Memory B cell (primary cell): ENCODE measurements around the gene STK40.
A peak's percentile ranks its signal among the peaks of the same experiment; 100 is the strongest.

Experiments used
- ATAC-seq: fragments of 150-1000 bp; cut with Tn5 transposase; 2 replicates; pipeline ENCODE4 v1.10.0; 2021; ENCODE audit warnings: low read depth, mild to moderate bottlenecking, moderate library complexity
- DNase-seq, 2 donors: peaks; one replicate each; pipeline ENCODE4 v3.0.0; 2022; ENCODE audit warnings: low spot score in 2 of 2
- H3K27ac Mint-ChIP-seq: one replicate; pipeline ENCODE4 v1.8.0; 2022; ENCODE audit warnings: mild to moderate bottlenecking, moderate library complexity, mixed read lengths
- H3K27me3 Mint-ChIP-seq: one replicate; pipeline ENCODE4 v1.8.0; 2022; ENCODE audit warnings: mixed read lengths
- H3K36me3 Mint-ChIP-seq: one replicate; pipeline ENCODE4 v1.8.0; 2022; ENCODE audit warnings: mild to moderate bottlenecking, mixed read lengths
- H3K4me1 Mint-ChIP-seq: one replicate; pipeline ENCODE4 v1.8.0; 2022; ENCODE audit warnings: mixed read lengths
- H3K4me3 Mint-ChIP-seq: one replicate; pipeline ENCODE4 v1.8.0; 2022; ENCODE audit warnings: mild to moderate bottlenecking, moderate library complexity, mixed read lengths
- H3K9me3 Mint-ChIP-seq: one replicate; pipeline ENCODE4 v1.8.0; 2022; ENCODE audit warnings: mixed read lengths

The STK40 gene

DNA sequence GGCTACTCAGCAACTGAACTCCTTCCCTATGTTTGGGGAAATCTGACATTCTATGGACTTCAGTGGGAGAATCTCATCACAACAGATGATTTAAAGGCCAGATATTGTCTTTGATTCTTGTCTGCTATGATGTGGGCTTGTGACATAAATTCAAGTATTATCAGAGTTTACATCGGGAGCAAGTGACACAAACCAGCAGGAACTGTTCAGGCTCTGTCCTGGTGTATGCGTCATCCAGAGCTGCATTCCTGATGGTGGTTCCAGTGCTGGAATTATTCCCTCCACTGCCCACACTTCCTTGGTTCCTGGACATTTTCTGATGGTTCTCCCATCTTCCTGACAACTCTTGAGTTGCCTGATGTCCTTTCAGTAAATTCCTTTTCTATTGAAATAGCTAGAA, 22.8 kb upstream of the STK40 start:
- H3K27me3 Mint-ChIP-seq, result no peaks in the 10 kb centered on the region
- H3K4me1 Mint-ChIP-seq, result peaks cover 23% of the 10 kb centered on the region
- H3K4me3 Mint-ChIP-seq, result no peak overlapping the region
- H3K36me3 Mint-ChIP-seq, result peaks cover 18% of the 10 kb centered on the region
- peaks cover 8% of the 10 kb centered on the region for H3K9me3 Mint-ChIP-seq
- no peak overlapping the region for H3K27ac Mint-ChIP-seq
- ATAC-seq, result no peak
- DNase-seq, result no peak

- no peak for ATAC-seq
- Mint-ChIP-seq H3K4me3 (no peak overlapping the region), H3K27me3 (no peaks in the 10 kb centered on the region), H3K36me3 (peaks cover 16% of the 10 kb centered on the region), H3K9me3 (peaks cover 6% of the 10 kb centered on the region), H3K27ac (peak overlapping the region; percentile 88), H3K4me1 (peaks cover 18% of the 10 kb centered on the region)
- DNase-seq, result no peak
Observed at GRCh38 chr1:36406440-36406839, 20.7 kb upstream of the STK40 start.

DNA sequence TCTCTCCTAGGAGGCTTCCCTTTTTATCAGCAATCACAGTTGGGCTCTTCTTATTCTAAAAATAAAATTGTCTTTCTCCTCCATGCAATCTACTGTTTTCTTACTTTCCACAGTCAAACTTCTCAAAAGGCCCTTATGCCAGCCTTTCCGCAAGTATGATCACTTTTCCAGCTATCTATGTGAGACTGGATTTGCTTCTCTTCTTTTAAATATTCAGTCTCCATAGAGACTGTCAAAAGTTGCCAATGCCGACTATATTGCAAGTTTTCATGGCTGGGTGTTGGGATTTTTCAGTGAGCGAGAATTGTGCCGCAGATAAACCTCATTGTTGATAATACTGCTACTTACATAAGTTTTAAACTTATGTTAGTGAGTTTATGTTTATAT, 16.8 kb upstream of the STK40 start:
- Mint-ChIP-seq H3K27ac (no peak overlapping the region), H3K4me3 (peak overlapping the region; percentile 19), H3K9me3 (peaks cover 5% of the 10 kb centered on the region), H3K36me3 (peaks cover 8% of the 10 kb centered on the region), H3K4me1 (peaks cover 24% of the 10 kb centered on the region), H3K27me3 (no peaks in the 10 kb centered on the region)
- no peak for ATAC-seq
- DNase-seq, result no peak

GRCh38 chr1:36401602-36402503, 16.1 kb upstream of the STK40 start:
- DNase-seq (no peak), ATAC-seq (no peak)
- peaks cover 6% of the 10 kb centered on the region for H3K36me3 Mint-ChIP-seq
- peaks cover 28% of the 10 kb centered on the region for H3K4me1 Mint-ChIP-seq
- H3K9me3 Mint-ChIP-seq, result peaks cover 5% of the 10 kb centered on the region
- H3K27ac Mint-ChIP-seq, result peak overlapping the region; percentile 96
- no peaks in the 10 kb centered on the region for H3K27me3 Mint-ChIP-seq
- H3K4me3 Mint-ChIP-seq, result peak overlapping the region; percentile 85

DNA sequence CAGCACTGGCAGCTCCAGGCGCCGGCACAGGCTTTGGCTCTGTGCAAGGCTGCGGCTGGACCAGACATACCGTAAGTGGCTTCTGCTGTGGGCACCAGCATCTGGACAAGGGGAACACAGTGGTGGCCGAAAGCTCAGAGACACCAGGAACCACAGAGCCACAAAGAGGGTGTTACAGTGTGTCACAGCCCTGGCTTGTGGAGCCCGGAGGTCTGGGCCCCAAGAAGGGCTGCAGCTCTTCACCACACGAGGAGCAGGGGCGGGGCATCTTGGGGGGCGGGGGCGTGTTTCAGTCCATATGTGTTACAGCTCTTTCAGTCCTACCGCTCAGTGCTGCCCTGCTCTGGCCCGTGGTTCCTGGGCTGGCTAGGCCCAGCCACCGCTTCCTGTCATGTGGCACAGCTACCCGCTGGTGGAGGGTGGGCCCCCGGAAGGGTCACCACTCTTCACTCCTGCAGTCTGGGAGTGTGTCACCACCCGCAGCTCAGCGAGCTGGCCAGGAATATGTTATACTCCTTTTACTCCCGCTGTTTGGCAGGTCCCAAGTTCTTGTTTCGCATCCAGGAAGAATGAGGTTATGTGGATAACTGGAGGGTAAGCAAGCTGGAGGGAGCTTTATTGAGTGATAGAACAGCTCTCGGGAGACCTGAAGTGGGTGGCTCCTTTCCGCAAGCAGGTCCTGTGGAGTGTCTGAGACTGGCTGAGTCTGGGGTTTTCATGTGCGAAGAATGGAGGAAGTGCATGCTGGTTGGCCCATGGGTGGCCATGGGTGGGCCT, 15.3 kb upstream of the STK40 start:
- H3K4me1 Mint-ChIP-seq, result peaks cover 29% of the 10 kb centered on the region
- DNase-seq (peak in 1 of 2 donors; percentile 38), ATAC-seq (peak; percentile 65)
- H3K27ac Mint-ChIP-seq, result peak overlapping the region; percentile 96
- H3K27me3 Mint-ChIP-seq, result no peaks in the 10 kb centered on the region
- H3K4me3 Mint-ChIP-seq, result peak overlapping the region; percentile 85
- H3K9me3 Mint-ChIP-seq, result no peaks in the 10 kb centered on the region
- peaks cover 6% of the 10 kb centered on the region for H3K36me3 Mint-ChIP-seq

DNA sequence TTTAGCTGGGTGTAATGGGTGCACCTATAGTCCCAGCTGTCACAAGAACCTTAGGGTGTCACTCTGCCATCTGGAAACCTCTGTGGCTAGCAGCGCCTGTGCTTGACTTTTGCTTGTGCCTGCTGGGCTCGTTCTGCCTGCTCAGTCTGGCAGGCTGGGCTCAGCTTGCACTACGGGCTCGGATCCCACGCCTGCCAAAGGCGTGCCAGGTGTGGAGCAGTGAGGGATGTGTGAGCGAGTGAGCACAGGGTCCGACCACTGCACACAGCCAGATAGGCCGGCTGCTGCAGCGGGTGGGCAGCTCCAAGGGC, 14.7 kb upstream of the STK40 start:
- peaks cover 6% of the 10 kb centered on the region for H3K36me3 Mint-ChIP-seq
- ATAC-seq (no peak), DNase-seq (no peak)
- peak overlapping the region; percentile 85 for H3K4me3 Mint-ChIP-seq
- H3K27me3 Mint-ChIP-seq, result no peaks in the 10 kb centered on the region
- peaks cover 29% of the 10 kb centered on the region for H3K4me1 Mint-ChIP-seq
- H3K27ac Mint-ChIP-seq, result peak overlapping the region; percentile 96
- no peaks in the 10 kb centered on the region for H3K9me3 Mint-ChIP-seq

DNA sequence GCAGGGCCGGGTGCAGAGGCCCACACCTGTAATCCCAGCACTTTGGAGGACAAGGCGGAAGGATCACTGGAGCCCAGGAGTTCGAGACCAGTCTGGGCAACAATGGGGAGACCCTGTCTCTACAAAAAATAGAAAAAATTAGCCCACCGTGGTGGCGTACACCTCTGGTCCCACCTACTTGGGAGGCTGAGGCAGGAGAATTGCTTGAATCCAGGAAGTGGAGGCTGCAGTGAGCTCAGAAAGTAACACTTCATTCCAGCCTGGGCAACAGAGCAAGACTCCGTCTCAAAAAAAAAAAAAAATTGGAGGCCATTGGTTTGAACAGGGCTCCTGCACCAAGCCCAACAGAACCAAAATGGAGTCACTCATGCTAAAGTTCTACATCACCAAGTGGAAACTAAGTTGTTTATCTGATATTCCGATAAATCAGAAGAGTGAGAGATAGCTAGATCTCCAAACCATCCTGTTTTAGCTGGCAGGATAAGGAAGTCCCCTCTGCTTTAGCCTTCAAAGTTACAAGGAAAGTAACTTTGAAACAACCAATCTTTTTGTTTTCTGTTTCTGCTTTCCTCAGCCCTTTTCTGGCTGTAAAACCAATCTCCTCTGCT, 12.8 kb upstream of the STK40 start:
- Mint-ChIP-seq H3K9me3 (no peaks in the 10 kb centered on the region), H3K36me3 (peaks cover 6% of the 10 kb centered on the region), H3K4me3 (no peak overlapping the region), H3K27me3 (no peaks in the 10 kb centered on the region), H3K27ac (peak overlapping the region; percentile 96), H3K4me1 (peaks cover 27% of the 10 kb centered on the region)
- DNase-seq (no peak), ATAC-seq (no peak)

DNA sequence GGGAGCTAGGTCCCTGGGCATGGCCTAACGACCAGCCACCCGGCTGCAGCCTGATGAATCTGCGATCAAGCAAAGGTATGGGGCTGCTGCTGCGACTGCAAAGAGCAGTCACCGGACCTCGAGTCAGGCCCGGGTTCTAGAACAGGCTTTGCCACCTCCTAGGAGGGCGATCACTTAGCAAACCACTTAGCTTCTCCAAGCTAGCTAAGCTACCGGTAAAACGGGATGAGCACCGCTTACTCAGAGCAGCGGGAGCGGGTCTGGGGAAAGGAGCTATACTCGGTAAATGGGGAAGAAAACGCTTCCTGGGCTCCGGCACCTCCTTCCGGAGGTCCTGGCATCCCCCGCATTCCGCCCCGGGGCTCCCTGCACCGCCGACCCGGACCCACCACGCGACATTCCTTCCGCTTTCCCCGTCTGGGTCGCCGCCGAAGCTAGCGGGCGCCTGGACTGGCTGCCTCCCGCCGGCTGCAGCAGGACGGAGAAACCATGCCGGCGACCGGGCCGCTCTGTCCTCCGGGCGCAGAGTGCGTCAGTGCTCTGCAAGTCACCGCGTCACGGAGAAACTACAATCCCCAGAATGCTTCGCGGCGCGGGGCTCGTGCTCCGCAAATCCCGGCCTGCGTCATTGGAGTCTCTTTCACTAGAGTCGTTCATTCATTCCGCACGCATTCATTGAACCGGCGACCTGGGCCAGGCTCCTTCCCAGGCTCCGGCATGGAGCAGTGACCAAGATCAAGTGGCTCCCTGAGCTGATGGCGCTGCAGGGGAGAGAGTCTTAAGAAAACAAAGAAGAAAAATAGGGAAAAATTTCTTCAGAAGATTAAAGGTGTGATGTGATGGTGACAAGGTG, 11.9 kb upstream of the STK40 start, which contains the start of gene LSM10:
Gene LSM10 (minus strand): TSS at position 531 of the 853 bp plus-strand sequence. CDS start 3,779 bp downstream, outside the sequence.
- peaks cover 12% of the 10 kb centered on the region for H3K36me3 Mint-ChIP-seq
- no peaks in the 10 kb centered on the region for H3K9me3 Mint-ChIP-seq
- peak; percentile 81 to 83 for DNase-seq
- peak; percentile 84 for ATAC-seq
- H3K4me1 Mint-ChIP-seq, result peaks cover 33% of the 10 kb centered on the region
- peak within 1 kb of the TSS; percentile 97 for H3K4me3 Mint-ChIP-seq
- no peaks in the 10 kb centered on the region for H3K27me3 Mint-ChIP-seq
- peak within 1 kb of the TSS; percentile 96 for H3K27ac Mint-ChIP-seq

- H3K4me1 Mint-ChIP-seq, result peaks cover 37% of the 10 kb centered on the region
Observed at GRCh38 chr1:36397083-36397377, 11.3 kb upstream of the STK40 start.

DNA sequence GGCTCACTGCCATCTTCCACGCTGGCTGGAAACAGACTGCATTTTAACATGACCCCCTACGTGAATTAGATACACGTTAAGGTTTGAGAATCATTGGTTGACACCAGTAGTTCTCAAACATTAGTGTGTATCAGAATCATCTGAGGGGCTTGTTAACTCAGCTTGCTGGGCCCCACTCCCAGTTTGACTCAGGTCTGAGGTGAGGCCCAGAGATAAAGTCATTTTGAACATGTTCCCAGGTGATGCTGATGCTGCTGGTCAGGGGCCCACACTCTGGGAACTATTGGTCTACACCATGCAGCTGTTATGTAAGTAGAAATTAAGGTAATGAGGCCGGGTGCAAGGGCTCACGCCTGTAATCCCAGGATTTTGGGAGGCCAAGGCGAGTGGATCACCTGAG, 10.6 kb upstream of the STK40 start:
- no peaks in the 10 kb centered on the region for H3K9me3 Mint-ChIP-seq
- DNase-seq, result no peak
- H3K27ac Mint-ChIP-seq, result peak overlapping the region; percentile 96
- H3K4me1 Mint-ChIP-seq, result peaks cover 41% of the 10 kb centered on the region
- H3K4me3 Mint-ChIP-seq, result peak overlapping the region; percentile 97
- peaks cover 16% of the 10 kb centered on the region for H3K36me3 Mint-ChIP-seq
- H3K27me3 Mint-ChIP-seq, result no peaks in the 10 kb centered on the region
- ATAC-seq, result no peak

More at GRCh38 chr1:36397083-36397377, 11.3 kb upstream of the STK40 start:
- no peaks in the 10 kb centered on the region for H3K9me3 Mint-ChIP-seq
- H3K27ac Mint-ChIP-seq, result peak overlapping the region; percentile 96
- peak; percentile 26 for ATAC-seq
- DNase-seq, result no peak
- no peaks in the 10 kb centered on the region for H3K27me3 Mint-ChIP-seq
- H3K4me3 Mint-ChIP-seq, result peak overlapping the region; percentile 97
- H3K36me3 Mint-ChIP-seq, result peaks cover 15% of the 10 kb centered on the region

GRCh38 chr1:36393686-36394085, 8.0 kb upstream of the STK40 start:
- no peak for ATAC-seq
- H3K36me3 Mint-ChIP-seq, result peaks cover 24% of the 10 kb centered on the region
- no peak overlapping the region for H3K4me3 Mint-ChIP-seq
- no peaks in the 10 kb centered on the region for H3K9me3 Mint-ChIP-seq
- peaks cover 54% of the 10 kb centered on the region for H3K4me1 Mint-ChIP-seq
- no peak overlapping the region for H3K27ac Mint-ChIP-seq
- H3K27me3 Mint-ChIP-seq, result no peaks in the 10 kb centered on the region
- DNase-seq, result no peak

GRCh38 chr1:36392836-36393235, 7.1 kb upstream of the STK40 start:
- ATAC-seq (no peak), DNase-seq (no peak)
- Mint-ChIP-seq H3K36me3 (peaks cover 24% of the 10 kb centered on the region), H3K9me3 (no peaks in the 10 kb centered on the region), H3K4me1 (peaks cover 53% of the 10 kb centered on the region), H3K27me3 (no peaks in the 10 kb centered on the region), H3K27ac (peak overlapping the region; percentile 47), H3K4me3 (no peak overlapping the region)

DNA sequence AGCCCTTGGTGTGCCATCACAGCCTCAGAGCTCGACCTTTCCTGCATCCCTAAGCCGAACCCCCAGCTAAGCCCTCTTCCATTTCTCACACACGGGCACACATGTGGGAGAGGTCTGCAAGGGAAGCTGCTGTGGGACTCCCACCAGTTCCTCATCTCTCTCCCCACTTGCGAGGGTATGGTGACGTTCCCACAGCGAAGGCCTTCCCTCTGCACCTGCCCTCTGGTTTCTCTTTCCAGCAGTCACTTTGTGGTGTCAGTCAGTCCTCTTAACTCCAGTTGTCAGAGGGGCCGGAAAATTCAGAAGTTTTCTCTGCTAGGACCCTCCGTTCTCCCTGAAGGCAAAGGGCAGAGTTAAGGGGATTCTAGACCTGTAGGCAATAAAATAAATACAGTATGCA, 5.5 kb upstream of the STK40 start:
- no peaks in the 10 kb centered on the region for H3K27me3 Mint-ChIP-seq
- H3K4me3 Mint-ChIP-seq, result peak overlapping the region; percentile 67
- H3K9me3 Mint-ChIP-seq, result no peaks in the 10 kb centered on the region
- DNase-seq (no peak), ATAC-seq (no peak)
- peaks cover 24% of the 10 kb centered on the region for H3K36me3 Mint-ChIP-seq
- H3K4me1 Mint-ChIP-seq, result peaks cover 58% of the 10 kb centered on the region
- peak overlapping the region; percentile 84 for H3K27ac Mint-ChIP-seq
